Measurements from ENCODE around the gene PNKP. TPM values are rescaled to one million over a fixed set of nuclear protein-coding genes. Genes with fewer than 3 reads are reported as not detected.

The PNKP gene
- total RNA-seq, 1 donor from 2014 or later: 33.7 TPM

DNA sequence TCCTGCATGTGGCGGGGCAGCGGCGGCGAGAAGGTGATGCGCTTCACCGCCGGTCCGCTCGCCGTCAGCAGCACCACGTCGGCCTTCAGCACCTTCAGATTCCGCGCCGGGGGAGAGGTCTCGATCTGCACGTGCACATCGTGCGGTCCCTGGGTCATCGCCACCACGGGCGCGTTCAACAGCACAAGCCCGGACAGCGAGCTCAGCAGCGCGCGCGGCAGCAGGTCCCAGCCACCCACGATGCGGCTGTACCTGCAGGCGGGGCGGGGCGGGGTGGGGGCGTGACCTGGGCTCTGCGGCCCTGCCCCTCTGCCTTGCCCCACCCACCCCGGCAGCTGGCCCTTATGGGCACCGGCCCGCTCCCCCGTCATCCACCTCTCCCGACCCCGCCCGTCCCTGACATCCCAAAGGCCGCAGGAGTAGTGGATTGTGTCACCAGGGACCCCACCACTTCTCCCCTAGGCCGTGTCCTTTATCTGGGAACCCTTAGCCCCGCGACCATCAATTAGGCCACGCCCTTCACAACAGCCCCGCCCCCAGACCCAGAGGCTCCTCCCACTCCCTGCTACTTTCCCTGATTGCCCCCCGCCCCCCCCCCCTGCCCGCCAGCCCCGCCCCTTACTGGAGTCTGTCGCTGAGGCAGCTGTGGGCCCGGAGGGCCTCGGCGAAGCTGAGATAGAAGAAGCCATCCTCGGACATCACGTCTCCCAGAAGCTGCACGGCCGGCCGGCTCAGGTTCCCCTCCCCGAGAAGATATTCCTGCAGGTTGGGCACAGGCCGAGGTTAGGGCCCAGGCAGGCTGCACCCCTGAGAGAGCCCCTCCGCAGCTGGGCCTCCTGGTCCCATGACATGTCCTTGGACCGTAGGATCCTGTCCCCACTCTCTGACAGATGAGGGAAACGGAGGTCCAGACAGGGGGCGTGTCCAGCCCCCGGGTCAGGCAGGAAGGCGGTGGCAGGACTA, 23.3 kb upstream of the PNKP start:
- ATAC-seq (peak; percentile 43), DNase-seq (ENCODE audit: low spot score) (no peak)

DNA sequence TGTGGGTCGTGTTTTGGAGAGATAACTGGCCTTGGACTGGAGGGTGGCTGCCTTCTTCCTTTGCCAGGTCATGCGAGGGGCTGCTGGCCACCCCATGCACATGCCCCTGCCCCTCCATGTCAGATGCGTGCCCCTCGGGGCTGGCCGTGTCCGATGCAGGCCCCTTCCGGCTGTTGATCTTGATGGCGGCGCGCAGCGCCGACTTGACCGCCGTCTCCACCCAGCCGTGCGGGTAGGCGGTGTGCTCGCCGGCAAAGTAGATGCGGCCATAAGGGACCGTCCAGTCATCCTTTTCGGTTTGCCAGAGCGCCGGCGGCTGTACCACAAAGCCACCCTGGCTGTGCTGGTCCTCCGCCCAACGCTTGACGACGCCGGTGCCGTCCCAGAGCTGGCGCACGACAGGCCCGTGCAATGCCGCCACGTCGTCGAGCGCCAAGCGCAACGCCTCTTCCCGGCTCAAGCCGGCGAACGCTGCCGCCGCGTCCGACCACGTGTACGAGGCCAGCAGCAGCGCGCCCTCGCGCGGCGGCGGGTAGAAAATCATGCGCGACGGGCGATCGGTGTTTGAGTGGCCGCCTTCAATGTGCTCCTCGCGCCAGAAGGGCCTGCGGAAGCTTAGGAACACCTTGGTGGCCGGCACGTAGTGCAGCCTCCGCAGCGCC, 22.4 kb upstream of the PNKP start:
- no peak for DNase-seq (ENCODE audit: low spot score)
- ATAC-seq: peak; percentile 63

DNA sequence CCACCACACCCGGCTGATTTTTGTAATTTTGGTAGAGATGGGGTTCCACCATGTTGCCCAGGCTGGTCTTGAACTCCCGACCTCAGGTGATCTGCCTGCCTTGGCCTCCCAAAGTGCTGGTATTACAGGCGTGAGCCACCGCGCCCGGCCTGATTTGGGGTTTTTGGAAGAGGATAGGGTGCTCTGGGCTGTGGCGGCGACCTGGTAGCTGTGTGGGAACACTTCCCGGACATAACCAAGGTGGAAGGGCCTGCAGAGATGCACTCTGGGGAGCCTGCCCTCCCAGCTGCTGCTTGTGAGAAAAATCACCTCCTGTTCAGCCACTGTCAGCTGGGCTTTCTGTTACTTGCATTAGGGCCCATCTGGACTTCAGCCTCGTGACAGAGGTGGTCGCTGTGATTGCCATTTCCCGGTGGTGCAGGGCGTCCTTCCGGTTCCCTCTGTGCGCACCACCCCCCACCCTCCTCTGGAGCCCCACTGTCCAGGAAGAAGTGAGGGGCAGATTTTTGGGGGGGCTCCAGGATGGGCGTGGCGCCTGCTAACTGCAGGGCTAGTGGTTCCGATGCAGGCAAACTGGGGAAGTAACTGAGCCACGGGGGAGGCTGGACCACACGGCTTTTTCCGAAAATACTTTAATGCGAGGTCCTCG, 21.8 kb upstream of the PNKP start:
- DNase-seq (ENCODE audit: low spot score): no peak
- no peak for ATAC-seq

DNA sequence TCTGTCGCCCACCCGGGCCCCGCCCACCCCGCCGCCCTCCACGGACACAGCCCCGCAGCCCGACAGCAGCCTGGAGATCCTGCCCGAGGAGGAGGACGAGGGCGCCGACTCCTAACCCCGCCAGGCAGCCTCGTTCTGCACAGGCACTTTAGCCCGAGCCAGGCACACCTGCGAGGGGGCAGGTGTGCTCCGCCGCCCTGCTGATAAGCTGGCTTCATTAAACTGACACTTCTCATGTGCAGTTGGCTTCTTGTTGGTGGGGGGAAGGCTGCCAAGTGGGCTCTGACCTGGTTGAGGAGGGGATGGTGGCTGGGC, 21.1 kb upstream of the PNKP start:
- ATAC-seq (no peak), DNase-seq (ENCODE audit: low spot score) (no peak)

DNA sequence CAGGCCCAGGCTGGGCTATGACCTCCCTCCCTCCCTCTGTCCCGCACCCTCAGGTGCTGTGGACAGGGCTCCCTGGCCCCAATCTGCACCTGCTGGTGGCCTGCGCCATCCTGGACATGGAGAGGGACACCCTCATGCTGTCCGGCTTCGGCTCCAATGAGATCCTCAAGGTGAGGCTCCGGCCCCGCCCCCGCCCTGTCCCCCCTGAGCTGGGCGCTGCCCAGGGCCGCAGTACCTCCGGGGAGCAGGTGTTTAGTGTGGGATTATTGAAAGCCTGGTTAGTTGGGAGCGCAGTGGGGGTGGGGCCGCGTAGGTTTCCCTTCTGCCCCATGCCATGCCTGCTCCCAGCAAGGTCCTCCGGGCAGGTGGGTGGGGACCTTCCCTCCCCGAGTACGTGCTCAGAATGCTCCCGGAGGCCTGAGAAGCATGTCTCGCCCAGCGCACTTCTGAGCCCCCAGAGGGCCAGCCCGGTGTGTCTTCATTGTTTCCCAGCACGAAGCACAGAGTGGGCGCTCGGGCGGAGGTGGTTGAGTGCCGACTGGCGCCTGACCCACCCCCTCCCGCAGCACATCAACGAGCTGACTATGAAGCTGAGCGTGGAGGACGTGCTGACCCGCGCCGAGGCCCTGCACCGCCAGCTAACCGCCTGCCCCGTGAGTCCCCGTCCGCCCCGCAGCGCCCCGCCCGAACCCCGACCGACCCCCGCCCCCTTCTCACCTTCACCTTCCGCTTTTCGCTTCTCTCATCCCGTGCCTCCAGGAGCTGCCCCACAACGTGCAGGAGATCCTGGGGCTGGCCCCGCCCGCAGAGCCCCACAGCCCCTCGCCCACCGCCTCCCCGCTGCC, 20.5 kb upstream of the PNKP start:
- DNase-seq (ENCODE audit: low spot score) (no peak), ATAC-seq (no peak)

DNA sequence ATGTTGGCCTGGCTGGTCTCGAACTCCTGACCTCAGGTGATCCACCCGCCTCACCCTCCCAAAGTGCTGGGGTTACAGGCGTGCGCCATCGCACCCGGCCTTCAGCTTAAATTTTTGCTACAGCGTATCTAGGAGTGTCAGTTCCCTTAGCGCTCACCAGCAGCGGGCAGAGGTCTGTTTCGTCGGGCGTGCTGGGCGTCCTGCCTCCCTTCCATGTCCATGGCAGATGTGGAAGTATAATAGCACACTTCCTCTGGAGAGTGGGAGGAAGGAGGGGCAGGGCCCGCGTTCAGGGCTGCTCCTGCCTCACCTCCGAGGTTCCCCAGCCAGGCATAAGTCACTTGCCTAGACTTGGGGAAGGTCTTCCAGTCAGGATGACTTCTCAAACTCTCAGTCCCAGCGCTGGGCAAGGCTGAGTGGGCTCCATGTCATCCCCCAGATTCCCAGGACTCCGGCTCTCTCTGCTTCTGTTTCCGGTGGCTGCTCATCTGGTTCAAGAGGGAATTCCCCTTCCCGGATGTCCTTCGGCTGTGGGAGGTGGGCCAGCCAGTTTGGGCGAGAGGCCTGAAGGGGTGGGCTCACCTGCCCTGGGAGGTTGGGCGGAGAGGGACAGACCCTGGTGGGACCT, 19.8 kb upstream of the PNKP start:
- ATAC-seq (peak; percentile 4), DNase-seq (ENCODE audit: low spot score) (no peak)

DNA sequence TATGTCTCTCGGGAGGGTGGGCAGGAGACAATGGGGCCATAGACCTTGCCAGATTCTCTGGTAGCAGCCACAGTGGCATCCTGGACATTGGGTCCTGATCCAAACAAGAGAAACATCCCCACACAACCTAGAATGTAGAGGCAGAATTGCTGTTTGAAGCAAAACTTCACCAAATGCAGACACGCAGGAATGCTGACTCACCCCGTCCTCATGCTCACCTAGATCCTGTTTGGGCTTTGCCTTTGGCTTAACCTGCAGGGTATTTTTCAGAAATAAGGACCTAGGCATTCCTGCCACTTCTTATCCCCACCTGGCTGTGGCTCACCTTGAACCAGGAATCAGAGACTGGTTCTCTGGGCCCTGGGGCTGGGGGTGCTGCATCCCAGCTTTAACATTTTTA, 17.4 kb upstream of the PNKP start:
- ATAC-seq: no peak
- no peak for DNase-seq (ENCODE audit: low spot score)

DNA sequence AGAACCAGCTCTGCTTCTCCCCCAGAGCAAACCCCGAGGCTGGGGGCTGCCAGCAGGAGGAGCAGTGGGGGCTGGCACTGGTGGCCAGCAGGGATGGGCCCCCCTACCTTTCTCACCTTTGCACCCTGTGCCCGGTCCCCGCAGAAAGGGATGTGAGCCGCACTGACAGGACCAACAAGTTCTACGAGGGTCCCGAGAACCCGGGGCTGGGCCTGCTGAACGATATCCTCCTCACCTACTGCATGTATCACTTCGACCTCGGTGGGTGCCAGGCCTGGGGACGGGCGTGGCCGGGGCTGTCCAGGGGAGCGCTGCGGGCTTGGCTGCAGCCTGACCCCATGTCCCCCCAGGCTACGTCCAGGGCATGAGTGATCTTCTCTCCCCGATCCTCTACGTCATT, 16.7 kb upstream of the PNKP start:
- ATAC-seq: no peak
- DNase-seq (ENCODE audit: low spot score): peak; percentile 43

DNA sequence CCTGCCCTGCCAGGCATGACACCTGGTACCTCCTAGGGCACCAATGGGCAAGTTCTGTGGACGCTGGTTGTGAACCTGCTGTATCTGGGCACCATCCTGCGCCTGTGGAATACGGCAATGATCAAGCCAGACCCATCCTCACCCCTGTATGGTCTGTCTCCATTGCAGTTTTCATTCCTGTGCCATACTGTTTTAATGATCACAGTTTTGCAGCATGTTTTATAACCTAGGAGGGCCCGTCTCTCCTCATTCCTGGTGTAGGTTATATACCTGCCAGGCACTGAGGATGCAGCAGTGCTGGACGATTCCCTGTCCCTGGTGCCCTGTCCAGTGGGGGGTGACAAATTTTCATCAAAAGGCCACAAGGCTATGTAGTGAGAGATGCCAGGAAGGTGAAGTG, 15.7 kb upstream of the PNKP start:
- no peak for DNase-seq (ENCODE audit: low spot score)
- no peak for ATAC-seq

DNA sequence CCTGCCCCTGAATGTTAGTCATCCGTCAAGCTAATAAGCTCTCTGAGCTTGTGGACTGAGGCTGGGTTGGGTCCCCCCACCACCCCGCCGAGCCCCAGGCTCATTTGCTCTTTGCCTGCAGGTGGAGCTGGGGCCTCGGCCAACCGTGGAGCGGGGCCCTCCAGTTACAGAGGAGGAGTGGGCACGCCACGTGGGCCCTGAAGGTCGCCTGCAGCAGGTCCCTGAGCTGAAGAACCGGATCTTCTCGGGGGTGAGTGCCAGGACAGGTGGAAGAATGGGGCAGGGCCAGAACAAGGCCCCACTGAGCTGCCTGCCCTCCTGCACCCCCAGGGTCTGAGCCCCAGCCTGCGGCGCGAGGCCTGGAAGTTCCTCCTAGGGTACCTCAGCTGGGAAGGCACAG, 15.3 kb upstream of the PNKP start:
- ATAC-seq (no peak), DNase-seq (ENCODE audit: low spot score) (no peak)

DNA sequence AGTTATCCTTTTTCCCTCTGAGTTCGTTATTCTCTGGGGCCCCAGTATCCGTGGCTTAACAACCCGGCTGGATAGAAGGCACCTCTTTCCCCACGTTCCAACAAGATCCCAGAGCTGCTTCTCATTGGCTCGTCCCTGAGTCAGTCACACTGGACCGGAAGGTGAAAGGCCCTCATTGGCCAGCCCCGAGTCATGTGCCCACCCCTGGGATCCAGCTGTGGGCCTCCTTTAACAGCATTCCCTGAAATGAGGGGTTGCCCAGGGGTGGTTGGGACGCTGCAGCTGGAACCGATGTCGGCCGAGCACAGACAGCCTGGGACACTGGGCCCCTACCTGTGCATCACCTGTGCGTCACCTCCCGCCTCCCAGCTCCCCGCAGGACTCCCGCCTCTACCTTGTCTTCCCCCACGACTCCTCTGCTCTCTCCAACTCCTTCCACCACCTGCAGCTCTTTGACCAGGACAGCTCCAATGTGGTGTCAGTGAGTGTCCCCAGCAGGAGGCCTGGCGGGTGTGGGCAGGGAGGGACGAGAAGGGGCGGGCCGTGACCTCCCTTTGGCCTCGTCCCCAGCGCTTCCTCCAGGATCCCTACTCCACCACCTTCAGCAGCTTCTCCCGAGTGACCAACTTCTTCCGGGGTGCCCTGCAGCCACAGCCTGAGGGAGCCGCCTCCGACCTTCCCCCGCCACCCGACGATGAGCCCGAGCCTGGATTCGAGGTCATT, 14.5 kb upstream of the PNKP start:
- peak; percentile 44 for DNase-seq (ENCODE audit: low spot score)
- no peak for ATAC-seq

DNA sequence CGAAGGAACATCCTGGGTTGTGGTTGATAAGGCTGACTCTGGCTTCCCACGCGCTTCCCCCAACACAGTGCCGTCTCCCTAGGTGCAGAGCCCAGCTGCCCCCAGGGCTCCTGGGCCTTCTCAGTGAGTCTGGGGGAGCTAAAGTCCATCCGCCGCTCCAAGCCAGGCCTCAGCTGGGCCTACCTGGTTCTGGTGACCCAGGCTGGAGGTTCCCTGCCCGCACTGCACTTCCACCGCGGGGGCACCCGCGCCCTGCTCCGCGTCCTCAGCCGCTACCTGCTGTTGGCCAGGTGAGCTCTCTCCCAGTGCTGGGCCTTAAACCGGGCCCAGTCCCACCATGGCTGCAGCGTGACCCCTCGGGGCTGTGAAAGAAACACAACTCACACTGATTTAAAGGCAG, 13.8 kb upstream of the PNKP start:
- ATAC-seq (no peak), DNase-seq (ENCODE audit: low spot score) (no peak)

DNA sequence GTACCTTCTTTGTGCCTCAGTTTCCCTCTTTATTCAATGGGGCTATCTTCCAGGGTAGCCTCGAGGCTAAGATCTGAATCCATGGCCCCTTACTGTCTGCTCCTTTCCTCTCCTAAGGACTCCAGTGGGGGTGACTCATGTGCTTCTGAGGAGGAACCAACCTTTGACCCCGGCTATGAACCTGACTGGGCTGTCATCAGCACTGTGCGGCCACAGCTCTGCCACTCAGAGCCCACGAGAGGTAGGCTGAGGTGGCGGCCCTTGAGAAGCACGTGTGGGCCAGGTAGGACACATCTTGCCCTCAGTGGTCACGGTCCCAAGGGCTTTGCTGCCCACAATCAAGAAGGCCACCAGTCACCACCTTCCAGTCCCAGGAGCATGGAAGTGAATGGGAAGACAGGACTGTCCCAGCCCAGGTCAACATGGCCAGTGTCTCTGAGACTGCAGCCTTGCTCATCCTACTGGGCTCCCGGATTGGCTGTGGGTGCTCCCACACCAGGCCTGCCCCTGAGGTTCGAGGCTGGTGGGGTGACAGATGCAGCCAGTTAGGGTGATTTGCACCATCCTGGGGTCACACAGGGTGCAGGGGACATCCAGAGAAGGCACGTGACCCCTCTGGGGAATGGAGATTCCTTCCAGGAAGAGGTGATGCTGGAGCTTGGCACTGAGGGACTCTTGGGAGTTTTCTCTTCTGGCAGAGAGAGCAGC, 12.9 kb upstream of the PNKP start:
- ATAC-seq: no peak
- DNase-seq (ENCODE audit: low spot score): no peak

DNA sequence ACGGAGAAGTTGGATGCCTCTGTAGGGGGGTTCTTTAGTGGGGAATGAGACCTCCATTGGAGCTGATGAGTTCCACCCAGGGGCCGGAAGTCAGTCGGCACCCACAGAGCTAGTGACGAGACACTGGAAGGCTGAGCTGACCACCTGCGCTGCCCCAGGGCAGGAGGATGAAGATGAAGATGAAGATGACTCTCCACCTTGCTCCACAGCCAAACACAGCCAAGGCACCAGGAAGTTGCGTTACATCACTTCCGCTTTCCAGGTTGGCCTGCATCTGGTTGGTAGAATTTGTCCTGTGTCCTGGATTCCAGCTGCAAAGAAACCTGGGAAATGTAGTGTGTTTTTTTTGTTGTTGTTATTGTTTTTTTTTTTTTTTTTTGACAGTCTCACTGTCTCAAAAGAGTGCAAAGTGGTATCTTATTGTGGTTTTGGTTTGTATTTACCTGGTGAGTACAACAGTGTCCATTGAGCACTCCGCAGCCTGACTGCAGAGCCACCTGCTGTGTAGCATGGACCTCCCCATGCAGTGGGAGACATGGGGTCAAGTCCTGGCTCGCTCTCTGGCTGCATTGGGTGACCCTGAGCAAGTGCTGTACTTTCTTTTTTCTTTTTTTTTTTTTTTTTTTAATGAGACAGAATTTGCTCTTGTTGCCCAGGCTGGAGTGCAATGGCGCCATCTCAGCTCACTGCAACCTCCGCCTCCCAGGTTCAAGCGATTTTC, 12.0 kb upstream of the PNKP start:
- ATAC-seq: no peak
- DNase-seq (ENCODE audit: low spot score): no peak

DNA sequence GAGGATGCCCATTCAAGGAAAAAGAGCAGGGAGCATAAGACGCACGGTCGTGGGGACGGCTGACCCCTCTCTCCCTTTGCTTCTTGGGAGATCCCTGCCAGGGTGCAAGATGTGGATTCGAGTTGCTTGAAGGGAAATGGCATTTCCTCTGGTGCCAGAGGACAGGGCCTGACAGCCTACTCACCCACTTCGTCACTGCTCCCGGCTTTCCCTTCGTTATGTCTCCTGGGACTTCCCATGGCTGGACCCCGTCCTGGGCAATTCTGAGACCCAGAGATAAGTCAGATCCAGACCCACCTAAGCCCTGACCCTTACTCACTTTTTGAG, 11.3 kb upstream of the PNKP start:
- DNase-seq (ENCODE audit: low spot score): no peak
- no peak for ATAC-seq

DNA sequence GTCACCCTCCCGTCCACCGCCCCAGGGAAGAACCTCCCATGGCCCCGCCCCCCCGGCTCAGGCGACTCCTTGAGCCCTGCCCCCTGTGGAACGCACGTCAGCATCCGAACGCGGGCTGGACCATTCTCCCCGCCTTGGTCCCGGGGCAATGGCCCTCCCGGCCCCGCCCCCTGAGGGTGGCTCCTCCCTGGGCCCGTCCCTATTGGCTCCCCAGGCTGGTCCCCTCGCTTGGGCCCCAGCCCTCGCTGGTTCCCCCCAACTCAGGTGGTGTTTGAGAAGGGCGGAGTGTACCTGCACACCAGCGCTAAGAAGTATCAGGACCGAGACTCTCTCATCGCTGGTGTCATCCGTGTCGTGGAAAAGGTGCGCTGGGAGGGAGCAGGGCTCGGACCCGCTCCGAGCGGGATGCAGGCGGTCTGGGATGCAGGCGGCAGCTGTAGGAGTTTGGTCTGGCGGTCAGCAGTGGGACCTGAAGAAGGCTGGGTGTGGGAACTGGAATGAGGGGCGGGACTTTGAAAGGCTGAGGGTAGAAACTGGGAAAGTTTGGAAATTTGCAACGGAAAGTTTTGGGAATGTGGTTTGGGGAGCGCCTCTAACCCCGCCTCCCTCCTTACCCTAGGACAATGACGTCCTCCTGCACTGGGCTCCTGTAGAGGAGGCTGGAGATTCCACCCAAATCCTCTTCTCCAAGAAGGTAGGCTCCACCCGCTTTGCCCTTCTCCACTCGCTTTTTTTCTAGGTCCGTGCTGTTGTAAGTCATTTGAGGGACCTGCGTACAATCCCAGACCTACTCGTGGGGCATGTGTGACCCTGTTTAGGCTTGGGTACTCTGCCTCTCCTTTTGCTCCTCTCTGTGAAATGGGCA, 10.7 kb upstream of the PNKP start:
- peak; percentile 98 for DNase-seq (ENCODE audit: low spot score)

DNA sequence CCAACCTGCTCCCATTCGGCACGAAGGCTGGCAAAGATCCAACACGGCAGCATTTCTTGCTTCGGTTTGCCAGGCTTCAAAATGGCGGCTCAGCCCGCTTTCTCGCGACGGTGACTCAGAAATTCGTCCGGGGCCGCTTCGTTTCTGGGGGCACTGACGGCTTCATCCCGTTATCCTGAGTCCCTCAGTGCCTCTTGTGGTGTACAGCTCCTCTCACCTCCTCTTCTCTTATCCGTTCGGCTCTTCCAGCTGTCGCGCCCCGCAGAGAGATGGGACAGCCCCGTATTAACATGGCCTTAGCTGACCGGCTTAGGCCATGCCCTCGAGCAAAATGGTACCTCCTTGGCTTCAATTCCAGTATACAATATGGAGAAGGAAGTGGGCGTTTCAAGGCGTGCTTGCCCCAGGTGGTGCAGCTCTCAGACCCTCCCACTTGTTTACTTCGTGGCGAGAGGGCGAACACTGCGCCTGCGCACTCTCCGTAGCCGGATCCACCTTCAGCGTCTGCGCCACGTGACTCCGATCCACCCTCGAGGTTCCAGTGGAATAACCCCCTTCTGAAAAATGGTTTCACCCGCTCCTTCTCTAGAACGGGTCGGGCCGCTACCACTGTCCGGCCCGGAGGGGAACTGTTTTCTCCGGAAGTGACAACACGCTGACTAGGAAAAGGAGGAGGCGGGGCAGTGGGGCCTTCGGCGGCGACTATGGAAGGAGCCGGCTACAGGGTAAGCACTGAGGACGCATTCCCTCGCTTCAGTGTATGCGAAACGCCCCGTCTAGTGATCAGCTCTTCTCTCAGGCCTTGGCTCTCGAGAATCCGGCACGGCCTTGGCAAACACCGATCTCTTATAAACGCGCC, 9.9 kb upstream of the PNKP start, which contains the start of the genes AKT1S1 and TBC1D17:
TSS of gene AKT1S1 (minus strand) at position 336 of the 859 bp plus-strand sequence. CDS start 4,060 bp downstream, outside the sequence.
TSS of gene TBC1D17 (plus strand) at position 683 of the 859 bp plus-strand sequence. CDS start at position 705, 22 bp downstream.
- ATAC-seq (peak; percentile 76), DNase-seq (ENCODE audit: low spot score) (peak; percentile 100)

More for the DNA sequence above, 10.7 kb upstream of the PNKP start:
- ATAC-seq: peak; percentile 74

All from left lobe of liver (tissue), 2 donors.